Astrocyte (in vitro differentiated cells and primary cell): ENCODE results near the gene MYBPHL. TPM values are rescaled to one million over a fixed set of nuclear protein-coding genes. Genes with fewer than 3 reads are reported as not detected.

ENCODE experiments used
- DNase-seq: peaks from one replicate; pipeline ENCODE4 v3.0.0-alpha.2; 2010; ENCODE audit warnings: low read depth
- FAIRE-seq: peaks from 2 replicates; lab custom pipeline; 2011; peaks lifted over from hg19 to GRCh38; lab: Jason Lieb, UNC
- H2AFZ ChIP-seq: 2 replicates; pipeline ENCODE4 v1.6.0; 2012; ENCODE audit warnings: low read depth, low read length, inconsistent platforms
- H3K27ac ChIP-seq: 2 replicates; pipeline ENCODE4 v1.5.1; 2011; ENCODE audit warnings: low read depth, low read length, inconsistent platforms
- H3K27me3 ChIP-seq: 2 replicates; pipeline ENCODE4 v1.6.0; 2011; ENCODE audit warnings: low read length, inconsistent platforms; ENCODE audit not compliant: insufficient read depth
- H3K36me3 ChIP-seq: 2 replicates; pipeline ENCODE4 v1.5.1; 2011; ENCODE audit warnings: low read length, inconsistent platforms; ENCODE audit not compliant: insufficient read depth
- H3K4me1 ChIP-seq: 2 replicates; pipeline ENCODE4 v1.5.1; 2011; ENCODE audit warnings: low read length, inconsistent platforms; ENCODE audit not compliant: insufficient read depth
- H3K4me2 ChIP-seq: 2 replicates; pipeline ENCODE4 v1.6.0; 2012; ENCODE audit warnings: low read length, inconsistent platforms
- H3K4me3 ChIP-seq: 2 replicates; pipeline ENCODE4 v1.5.1; 2011; ENCODE audit warnings: low read depth, mild to moderate bottlenecking, low read length, inconsistent platforms; ENCODE audit not compliant: insufficient read depth
- H3K79me2 ChIP-seq: 2 replicates; pipeline ENCODE4 v1.6.0; 2012; ENCODE audit warnings: mild to moderate bottlenecking, low read length, inconsistent platforms; ENCODE audit not compliant: insufficient read depth
- H3K9ac ChIP-seq: 2 replicates; pipeline ENCODE4 v1.6.0; 2012; ENCODE audit warnings: mild to moderate bottlenecking, low read length, inconsistent platforms
- H3K9me3 ChIP-seq: 2 replicates; pipeline ENCODE4 v1.5.1; 2012; ENCODE audit warnings: low read depth, mild to moderate bottlenecking, low read length, inconsistent platforms; ENCODE audit not compliant: insufficient read depth
- H4K20me1 ChIP-seq: 2 replicates; pipeline ENCODE4 v1.6.0; 2012; ENCODE audit warnings: low read length, inconsistent platforms; ENCODE audit not compliant: insufficient read depth
- H3K27ac Mint-ChIP-seq: one replicate; pipeline ENCODE4 v1.8.0; 2021; ENCODE audit warnings: mild to moderate bottlenecking, mixed read lengths; ENCODE audit not compliant: unreplicated experiment
- H3K27me3 Mint-ChIP-seq: one replicate; pipeline ENCODE4 v1.8.0; 2021; ENCODE audit warnings: low read depth, mixed read lengths; ENCODE audit not compliant: unreplicated experiment
- H3K36me3 Mint-ChIP-seq: one replicate; pipeline ENCODE4 v1.8.0; 2021; ENCODE audit warnings: low read depth, mixed read lengths; ENCODE audit not compliant: unreplicated experiment
- H3K4me1 Mint-ChIP-seq: one replicate; pipeline ENCODE4 v1.8.0; 2021; ENCODE audit warnings: low read depth, mixed read lengths; ENCODE audit not compliant: unreplicated experiment
- H3K4me3 Mint-ChIP-seq: one replicate; pipeline ENCODE4 v1.8.0; 2021; ENCODE audit warnings: mild to moderate bottlenecking, moderate library complexity, mixed read lengths; ENCODE audit not compliant: unreplicated experiment
- H3K9me3 Mint-ChIP-seq: one replicate; pipeline ENCODE4 v1.8.0; 2021; ENCODE audit warnings: mild to moderate bottlenecking, mixed read lengths; ENCODE audit not compliant: unreplicated experiment
- EZH2 ChIP-seq: IDR thresholded peaks from 2 replicates; pipeline ENCODE4 v1.6.1; 2012; ENCODE audit warnings: mild to moderate bottlenecking, low read length, inconsistent platforms; ENCODE audit not compliant: insufficient read depth
- total RNA-seq: library from RNA; stranded (reverse); gene quantifications from 2 replicates; pipeline ENCODE4 v1.2.1, GENCODE V29; 2021
- TF ChIP-seq, protein P1 (sequence below): IDR thresholded peaks from 2 replicates; pipeline ENCODE4 v1.5.1; 2011; ENCODE audit warnings: low read depth, mild to moderate bottlenecking, inconsistent platforms, low read length, moderate library complexity; ENCODE audit not compliant: insufficient read depth

MYBPHL gene
- total RNA-seq, 1 donor from 2014 or later, result not detected

DNA sequence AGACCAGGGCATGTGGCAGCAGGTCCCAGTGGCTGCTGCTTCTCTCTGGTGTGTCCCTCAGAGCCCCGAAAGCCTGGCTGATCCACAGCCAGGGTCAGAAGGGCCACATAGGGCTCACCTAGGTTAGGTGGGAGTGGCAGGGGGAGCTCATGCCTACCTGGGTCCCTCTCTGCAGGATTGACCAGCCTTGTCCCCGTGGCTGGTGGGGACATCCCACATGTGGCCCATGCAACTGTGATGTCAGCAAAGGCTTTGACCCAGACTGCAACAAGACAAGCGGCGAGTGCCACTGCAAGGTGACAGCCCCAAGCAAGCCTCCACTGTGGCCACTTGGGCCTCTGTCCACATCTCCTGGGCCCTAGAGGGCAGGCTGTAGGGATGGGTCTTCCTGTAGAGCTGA is 41.8 kb downstream of the MYBPHL start:
- no peak for DNase-seq
- peaks cover 6% of the 10 kb centered on the region for H3K4me1 ChIP-seq
- H3K9ac ChIP-seq, result no peak overlapping the region
- H3K4me3 Mint-ChIP-seq, result no peak overlapping the region
- no peak overlapping the region for H3K27ac Mint-ChIP-seq
- TF ChIP-seq, protein P1, sequence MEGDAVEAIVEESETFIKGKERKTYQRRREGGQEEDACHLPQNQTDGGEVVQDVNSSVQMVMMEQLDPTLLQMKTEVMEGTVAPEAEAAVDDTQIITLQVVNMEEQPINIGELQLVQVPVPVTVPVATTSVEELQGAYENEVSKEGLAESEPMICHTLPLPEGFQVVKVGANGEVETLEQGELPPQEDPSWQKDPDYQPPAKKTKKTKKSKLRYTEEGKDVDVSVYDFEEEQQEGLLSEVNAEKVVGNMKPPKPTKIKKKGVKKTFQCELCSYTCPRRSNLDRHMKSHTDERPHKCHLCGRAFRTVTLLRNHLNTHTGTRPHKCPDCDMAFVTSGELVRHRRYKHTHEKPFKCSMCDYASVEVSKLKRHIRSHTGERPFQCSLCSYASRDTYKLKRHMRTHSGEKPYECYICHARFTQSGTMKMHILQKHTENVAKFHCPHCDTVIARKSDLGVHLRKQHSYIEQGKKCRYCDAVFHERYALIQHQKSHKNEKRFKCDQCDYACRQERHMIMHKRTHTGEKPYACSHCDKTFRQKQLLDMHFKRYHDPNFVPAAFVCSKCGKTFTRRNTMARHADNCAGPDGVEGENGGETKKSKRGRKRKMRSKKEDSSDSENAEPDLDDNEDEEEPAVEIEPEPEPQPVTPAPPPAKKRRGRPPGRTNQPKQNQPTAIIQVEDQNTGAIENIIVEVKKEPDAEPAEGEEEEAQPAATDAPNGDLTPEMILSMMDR, result no peak
- no peak for TF ChIP-seq EZH2
- peaks cover 3% of the 10 kb centered on the region for H3K4me1 Mint-ChIP-seq
- H3K36me3 ChIP-seq, result no peaks in the 10 kb centered on the region
- H3K27ac ChIP-seq, result no peak overlapping the region
- no peaks in the 10 kb centered on the region for H3K27me3 ChIP-seq
- peaks cover 3% of the 10 kb centered on the region for H3K27me3 Mint-ChIP-seq
- H3K36me3 Mint-ChIP-seq, result peaks cover 12% of the 10 kb centered on the region
- H4K20me1 ChIP-seq, result no peaks in the 10 kb centered on the region
- H3K4me2 ChIP-seq, result no peak overlapping the region
- H2AFZ ChIP-seq, result no peak overlapping the region
- peaks cover 2% of the 10 kb centered on the region for H3K9me3 Mint-ChIP-seq
- no peak overlapping the region for H3K4me3 ChIP-seq
- H3K9me3 ChIP-seq, result peaks cover 6% of the 10 kb centered on the region
- FAIRE-seq, result no peak
- H3K79me2 ChIP-seq, result no peaks in the 10 kb centered on the region

DNA sequence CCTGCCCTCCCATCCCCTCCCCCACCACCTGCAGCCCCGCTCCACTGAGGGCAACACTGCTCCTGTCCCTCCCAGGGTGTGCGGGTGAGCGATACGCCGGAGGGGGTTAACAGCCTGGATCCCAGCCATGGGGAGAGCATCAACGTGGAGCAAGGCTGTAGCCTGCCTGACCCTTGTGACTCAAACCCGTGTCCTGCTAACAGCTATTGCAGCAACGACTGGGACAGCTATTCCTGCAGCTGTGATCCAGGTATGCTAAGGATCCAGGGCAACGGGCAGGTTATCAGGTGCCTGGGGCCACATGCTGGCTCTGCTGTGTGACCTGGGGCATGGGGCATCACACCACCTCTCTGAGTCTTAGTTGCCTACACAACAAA is 42.4 kb downstream of the MYBPHL start:
- DNase-seq, result no peak

More for the DNA sequence above, 42.4 kb downstream of the MYBPHL start:
- Histone ChIP-seq H3K4me3 (no peak overlapping the region), H3K36me3 (no peaks in the 10 kb centered on the region), H3K4me2 (no peak overlapping the region), H3K9me3 (peaks cover 6% of the 10 kb centered on the region), H3K9ac (no peak overlapping the region), H2AFZ (no peak overlapping the region), H3K27me3 (no peaks in the 10 kb centered on the region), H3K27ac (no peak overlapping the region), H3K4me1 (peaks cover 6% of the 10 kb centered on the region), H3K79me2 (no peaks in the 10 kb centered on the region), H4K20me1 (no peaks in the 10 kb centered on the region)
- peaks cover 5% of the 10 kb centered on the region for H3K4me1 Mint-ChIP-seq
- no peak for TF ChIP-seq EZH2
- TF ChIP-seq, protein P1, result no peak
- H3K9me3 Mint-ChIP-seq, result peaks cover 2% of the 10 kb centered on the region
- H3K27me3 Mint-ChIP-seq, result peaks cover 2% of the 10 kb centered on the region
- no peak overlapping the region for H3K27ac Mint-ChIP-seq
- no peak overlapping the region for H3K4me3 Mint-ChIP-seq
- FAIRE-seq, result no peak
- H3K36me3 Mint-ChIP-seq, result peaks cover 10% of the 10 kb centered on the region
